NCI-H1930 (cell line): Measurements from ENCODE around the gene ANAPC13.

Experiments
- DNase-seq, 2 experiments: peaks; one replicate each; lab custom pipeline; 2025; lab: John Stamatoyannopoulos, UW

The ANAPC13 gene

DNA sequence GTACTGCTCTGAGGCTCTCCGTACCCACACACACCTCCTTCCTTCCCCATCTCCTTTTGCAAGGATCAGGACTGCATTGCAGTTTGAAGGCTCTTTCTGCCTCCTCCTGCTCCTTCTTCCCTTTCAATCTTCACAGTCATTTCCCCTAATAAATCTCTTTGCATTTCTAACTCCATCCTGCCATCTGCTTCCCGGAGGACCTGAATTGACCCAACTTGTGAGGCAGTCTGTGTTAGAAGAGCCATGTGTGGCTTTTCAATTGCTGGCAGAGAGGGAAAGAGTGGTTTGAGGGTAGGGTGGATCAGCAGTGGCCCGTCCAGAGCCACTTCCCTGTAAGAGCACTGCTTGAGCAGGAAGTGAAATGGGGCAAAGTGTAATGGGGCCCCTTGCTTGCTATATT is 35.8 kb downstream of the ANAPC13 start:
- DNase-seq = no peak

- peak in 1 of 2 experiments; percentile 3 for DNase-seq
Observed at GRCh38 chr3:134449277-134449676, 36.5 kb downstream of the ANAPC13 start.

DNA sequence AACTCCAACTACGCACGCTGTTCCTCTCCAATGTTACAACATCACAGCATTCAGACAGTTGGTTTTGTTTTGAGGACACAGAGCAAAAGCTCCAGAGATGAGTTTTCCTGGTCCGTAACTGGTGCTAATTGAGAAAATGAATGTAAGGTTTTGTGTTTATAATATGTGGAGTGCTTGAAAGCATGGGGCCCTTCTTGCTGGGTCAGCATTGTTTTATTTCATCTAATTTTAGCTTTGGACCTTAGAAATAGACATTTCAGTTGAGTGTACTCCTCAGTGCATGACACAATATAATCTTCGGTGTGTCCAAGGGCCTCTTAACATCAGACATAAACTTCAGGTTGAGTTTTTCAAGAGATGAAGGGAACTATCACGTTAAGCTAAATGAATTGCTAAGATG is 37.1 kb downstream of the ANAPC13 start:
- DNase-seq = no peak

DNA sequence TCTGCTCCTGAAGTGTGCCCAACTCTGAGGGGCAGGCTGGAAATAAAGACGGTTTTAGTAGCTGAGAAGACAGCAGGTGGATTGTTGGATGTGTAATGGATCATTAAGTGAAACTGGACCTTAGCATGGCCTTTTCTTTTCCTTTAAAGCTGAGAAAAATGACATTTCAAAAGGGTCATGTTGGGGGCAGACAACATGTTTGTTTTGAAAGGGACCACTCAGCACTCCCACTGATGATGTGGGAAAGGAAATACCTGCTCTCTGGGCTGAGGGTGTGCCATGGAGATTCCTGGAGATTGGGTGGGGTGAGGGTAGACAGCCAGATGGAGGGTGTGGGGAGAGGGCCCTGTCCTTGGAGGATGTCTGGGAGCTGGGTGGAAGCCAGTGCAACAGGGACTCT is 38.4 kb downstream of the ANAPC13 start:
- no peak for DNase-seq

DNA sequence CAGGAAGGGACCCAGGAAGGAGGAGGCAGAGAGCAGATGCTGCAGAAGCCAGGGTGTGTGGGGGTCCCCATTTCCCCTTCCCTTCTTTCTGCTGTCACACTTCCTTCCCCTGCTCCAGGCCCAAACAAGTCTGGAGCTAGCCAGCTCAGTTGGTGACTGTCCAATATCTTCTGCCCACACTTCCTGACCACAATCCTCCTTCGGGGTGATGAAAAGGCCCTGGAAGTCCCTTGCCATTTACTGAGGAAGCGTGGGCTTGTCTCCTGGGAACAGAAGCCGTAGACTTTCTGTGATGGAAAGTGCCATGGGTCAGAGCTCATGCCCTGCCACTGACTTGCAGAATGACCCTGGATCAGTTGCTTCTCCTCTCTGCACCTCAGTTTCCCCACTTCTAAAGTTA is 39.0 kb downstream of the ANAPC13 start:
- no peak for DNase-seq

DNA sequence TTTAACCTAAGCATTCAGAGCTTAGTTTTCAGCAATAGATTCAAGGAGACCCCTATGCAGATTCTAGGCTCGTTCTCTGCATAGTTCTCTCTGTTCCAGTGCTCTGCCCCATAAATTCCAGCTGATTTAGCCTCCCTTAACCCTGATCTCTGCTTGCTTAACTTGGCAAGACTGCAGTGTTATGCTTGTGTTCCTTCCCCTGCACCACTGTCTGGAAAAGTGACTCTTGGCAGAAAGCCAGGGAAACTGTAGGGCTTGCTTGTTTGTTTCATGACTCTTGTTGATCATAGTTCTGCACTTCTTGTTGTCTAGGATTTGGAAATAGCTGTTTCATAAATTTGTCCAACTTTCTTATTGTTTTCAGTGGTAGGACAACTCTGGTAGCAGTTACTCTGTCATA is 40.1 kb downstream of the ANAPC13 start:
- no peak for DNase-seq

GRCh38 chr3:134445095-134445494 is 40.7 kb downstream of the ANAPC13 start:
- DNase-seq = no peak

DNA sequence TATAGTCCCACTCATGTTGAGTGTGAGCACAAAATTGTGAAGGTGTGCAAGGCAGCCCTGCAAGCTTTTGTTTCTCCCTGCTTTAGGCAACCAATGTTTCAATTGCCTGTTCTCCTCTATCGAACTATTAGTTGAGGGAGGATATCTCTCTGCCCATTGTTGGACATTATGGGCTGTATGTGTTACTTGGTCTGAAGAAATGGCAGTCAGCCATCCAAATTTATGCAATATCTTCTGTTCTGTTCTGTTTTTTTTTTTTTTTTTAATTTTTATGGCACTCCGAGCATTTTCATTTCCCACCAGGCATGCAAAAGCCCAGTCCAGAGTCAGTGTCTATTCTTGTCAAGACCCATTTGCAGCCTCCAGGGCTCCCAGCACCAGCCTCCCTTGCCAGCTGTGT is 44.0 kb downstream of the ANAPC13 start:
- no peak for DNase-seq

DNA sequence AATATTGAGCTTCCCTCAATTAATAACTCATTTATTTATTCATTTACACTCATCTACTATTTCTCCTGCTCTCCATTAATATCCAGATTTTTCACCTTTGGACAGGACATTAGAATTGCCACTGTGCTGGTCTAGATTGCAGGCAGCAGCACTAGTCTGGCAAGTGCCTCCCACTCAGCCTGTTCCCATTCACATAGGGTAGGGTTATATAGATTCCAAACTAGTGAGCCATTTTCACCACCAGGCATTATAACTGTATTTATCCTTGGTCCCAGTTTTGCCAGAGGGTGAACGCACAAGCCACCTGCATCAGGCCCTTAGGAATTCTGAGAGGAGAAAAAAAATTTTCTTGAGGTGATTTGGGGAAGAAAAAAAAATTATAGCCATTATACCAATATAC is 44.5 kb downstream of the ANAPC13 start:
- no peak for DNase-seq

DNA sequence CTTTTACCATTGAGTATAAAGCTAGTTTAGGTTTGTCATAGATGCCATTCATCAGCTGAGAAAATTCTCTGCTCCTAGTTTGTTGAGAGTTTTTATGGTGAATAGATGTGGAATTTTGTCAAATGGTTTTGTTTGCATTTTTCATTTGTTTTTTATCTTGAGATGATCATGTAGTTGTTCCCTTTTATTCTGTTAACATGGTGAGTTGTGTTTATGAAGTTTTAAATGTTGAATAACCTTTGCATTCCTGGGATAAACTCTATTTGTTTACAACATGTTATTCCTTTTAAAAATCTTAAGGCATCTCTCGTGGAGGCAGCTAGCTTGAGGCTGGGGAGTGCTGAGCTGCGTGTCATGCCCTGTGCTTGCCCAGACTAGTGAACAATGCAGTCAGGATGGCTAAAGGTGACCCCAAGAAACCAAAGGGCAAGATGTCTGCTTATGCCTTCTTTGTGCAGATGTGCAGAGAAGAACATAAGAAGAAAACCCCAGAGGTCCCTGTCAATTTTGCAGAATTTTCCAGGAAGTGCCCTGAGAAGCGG is 48.5 kb downstream of the ANAPC13 start:
- DNase-seq = no peak

DNA sequence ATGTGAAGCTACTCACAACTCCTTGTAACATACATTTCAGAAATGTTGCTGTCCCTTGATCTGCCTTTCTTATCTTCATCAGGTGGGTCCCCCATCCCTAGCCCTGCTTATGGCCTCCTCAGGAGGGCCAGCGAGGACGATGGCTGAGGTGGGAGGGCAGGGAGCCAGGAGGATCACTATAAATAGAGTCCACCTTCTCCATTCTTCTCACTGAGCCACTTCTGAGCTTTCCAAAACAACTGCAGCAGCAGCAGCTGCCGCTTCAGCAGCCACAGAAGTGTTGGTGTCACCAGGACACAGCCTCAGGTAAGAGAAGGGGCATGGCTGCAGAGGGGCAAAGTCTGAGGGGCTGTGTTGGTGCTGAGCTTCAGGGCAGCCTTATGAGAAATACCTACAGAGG is 53.5 kb downstream of the ANAPC13 start:
- no peak for DNase-seq

DNA sequence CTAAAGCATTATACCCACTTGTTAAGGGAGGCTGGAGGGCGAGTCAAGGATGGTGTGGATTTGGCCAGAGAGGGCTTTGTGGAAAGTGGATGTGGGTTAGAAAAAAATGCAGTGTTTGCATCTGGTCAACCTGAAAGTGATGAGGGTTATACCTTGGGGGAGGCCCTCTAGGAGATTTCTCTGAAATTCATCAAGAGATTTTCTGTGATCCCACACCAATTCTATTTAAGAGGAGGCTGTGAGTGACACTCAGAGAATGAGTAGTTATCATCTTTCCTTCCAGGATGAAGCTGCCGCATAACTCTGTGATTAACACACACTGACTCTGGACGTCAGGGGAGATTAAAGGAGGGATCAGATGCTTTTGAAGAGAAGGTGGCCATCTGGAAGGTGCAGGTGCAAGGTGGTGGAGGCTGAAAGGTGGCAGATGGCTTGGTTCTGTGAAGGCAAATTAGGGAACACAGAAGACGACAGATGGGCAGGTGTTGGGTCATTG is 54.8 kb downstream of the ANAPC13 start:
- DNase-seq = no peak

- no peak for DNase-seq
Observed at GRCh38 chr3:134430174-134430573, 55.6 kb downstream of the ANAPC13 start.

- no peak for DNase-seq
Observed at GRCh38 chr3:134428401-134428800, 57.4 kb downstream of the ANAPC13 start.
